ENCODE data around the gene AADACL3. TPM values are rescaled to one million over a fixed set of nuclear protein-coding genes. Genes with fewer than 3 reads are reported as not detected.

The AADACL3 gene
- polyA plus RNA-seq, 1 donor from 2014 or later: not detected

- Histone ChIP-seq H3K27ac (ENCODE audit: low read length) (no peak within 1 kb of the TSS), H3K4me2 (ENCODE audit: low read length) (no peak within 1 kb of the TSS), H3K36me3 (ENCODE audit: insufficient read depth, low read length) (no peaks in the 10 kb centered on the region), H3K9me2 (ENCODE audit: insufficient read depth, low read length) (no peaks in the 10 kb centered on the region), H3K79me2 (replicated peaks; ENCODE audit: insufficient read depth, low read length) (no peaks in the 10 kb centered on the region), H3K27me3 (ENCODE audit: insufficient read depth, low read depth, low read length) (no peaks in the 10 kb centered on the region), H3K9ac (ENCODE audit: low read length) (no peak within 1 kb of the TSS), H4K20me1 (ENCODE audit: insufficient read depth) (no peaks in the 10 kb centered on the region), H3K4me3 (ENCODE audit: low read length) (no peak within 1 kb of the TSS), H3K9me3 (ENCODE audit: low read length) (no peaks in the 10 kb centered on the region), H2AFZ (ENCODE audit: low read depth, low read length) (no peak within 1 kb of the TSS), H3F3A (ENCODE audit: insufficient read depth, low read length, poor library complexity, severe bottlenecking) (no peaks in the 10 kb centered on the region)
- TF ChIP-seq POLR2AphosphoS5 (IDR thresholded peaks at IDR 0.05) (no peak), EP300 (conservative IDR thresholded peaks at IDR 0.05; ENCODE audit: poor library complexity, severe bottlenecking) (no peak), EZH2 (IDR thresholded peaks at IDR 0.05; ENCODE audit: borderline replicate concordance, insufficient read depth, low read length, poor library complexity, severe bottlenecking) (no peak), MXI1 (conservative IDR thresholded peaks at IDR 0.05; ENCODE audit: poor library complexity, severe bottlenecking) (no peak), TAF1 (IDR thresholded peaks at IDR 0.05; ENCODE audit: low read depth) (no peak), CTCF (IDR thresholded peaks at IDR 0.05; ENCODE audit: poor library complexity, severe bottlenecking) (no peak), SMC3 (conservative IDR thresholded peaks at IDR 0.05; ENCODE audit: poor library complexity) (no peak), RAD21 (conservative IDR thresholded peaks at IDR 0.05) (no peak), REST (IDR thresholded peaks at IDR 0.05; ENCODE audit: borderline replicate concordance) (no peak)
Measured at GRCh38 chr1:12773438-12773837, 57.5 kb downstream of the AADACL3 start, which contains the start of gene PRAMEF12. TSS of gene PRAMEF12 (plus strand) at chr1:12773738. CDS start at chr1:12774868, 1,130 bp downstream.

GRCh38 chr1:12774801-12775345 is 59.0 kb downstream of the AADACL3 start:
- Histone ChIP-seq H3K36me3 (ENCODE audit: insufficient read depth, low read length) (no peaks in the 10 kb centered on the region), H3F3A (ENCODE audit: insufficient read depth, low read length, poor library complexity, severe bottlenecking) (no peaks in the 10 kb centered on the region), H3K9me3 (ENCODE audit: low read length) (no peaks in the 10 kb centered on the region), H3K27ac (ENCODE audit: low read length) (no peak overlapping the region), H3K4me2 (ENCODE audit: low read length) (no peak overlapping the region), H3K9ac (ENCODE audit: low read length) (no peak overlapping the region), H2AFZ (ENCODE audit: low read depth, low read length) (no peak overlapping the region), H3K27me3 (ENCODE audit: insufficient read depth, low read depth, low read length) (no peaks in the 10 kb centered on the region), H4K20me1 (ENCODE audit: insufficient read depth) (no peaks in the 10 kb centered on the region), H3K79me2 (replicated peaks; ENCODE audit: insufficient read depth, low read length) (no peaks in the 10 kb centered on the region), H3K4me3 (ENCODE audit: low read length) (no peak overlapping the region), H3K9me2 (ENCODE audit: insufficient read depth, low read length) (no peaks in the 10 kb centered on the region)
- TF ChIP-seq TAF1 (IDR thresholded peaks at IDR 0.05; ENCODE audit: low read depth): no peak
